ENCODE measurements around the gene ZNF283.
"Not testable (repeated sequence)": the region's sequence is repeated elsewhere in the genome, so short reads cannot be mapped to it uniquely, and the experiment has no call there.

The ZNF283 gene

DNA sequence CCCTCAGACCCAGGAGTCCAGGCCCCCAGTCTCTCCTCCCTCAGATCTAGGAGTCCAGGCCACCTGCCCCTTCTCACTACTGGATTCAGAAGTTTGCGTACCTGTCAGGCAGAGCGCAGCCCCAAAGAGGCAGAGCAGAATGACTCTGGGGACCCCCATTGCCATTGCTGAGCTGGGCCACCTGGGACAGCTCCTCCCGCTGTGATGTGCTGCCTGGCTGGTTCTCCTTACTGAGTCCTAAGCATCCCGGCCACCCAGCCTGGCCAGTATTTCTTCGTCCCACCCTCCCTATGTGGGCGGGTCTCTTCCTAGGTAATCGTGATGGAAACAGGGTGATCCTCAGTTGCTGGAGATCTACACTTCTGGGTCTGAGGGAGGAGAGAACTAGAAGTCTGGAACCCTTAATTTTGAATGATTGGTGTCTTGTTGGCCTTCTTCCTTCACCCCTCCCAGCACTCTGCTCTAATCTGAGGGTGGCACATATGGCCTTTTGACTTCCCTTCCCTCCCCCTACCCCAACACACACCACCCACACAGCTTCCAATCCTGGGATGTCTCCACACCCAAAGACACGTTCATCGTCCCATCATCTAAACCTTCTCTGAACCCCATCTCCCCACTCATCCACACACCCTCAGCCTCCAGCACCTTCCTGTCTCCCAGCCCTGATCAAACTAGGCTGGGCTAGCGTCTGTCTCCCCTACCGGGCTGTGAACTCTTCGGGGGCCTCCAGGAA lies 24.7 kb upstream of the ZNF283 start, which contains the start of gene LYPD5:
Gene LYPD5, minus strand, starts transcription at position 232 of the 736 bp plus-strand sequence. Its CDS starts 67 bp downstream, at position 165.
- DNase-seq, result no peak

DNA sequence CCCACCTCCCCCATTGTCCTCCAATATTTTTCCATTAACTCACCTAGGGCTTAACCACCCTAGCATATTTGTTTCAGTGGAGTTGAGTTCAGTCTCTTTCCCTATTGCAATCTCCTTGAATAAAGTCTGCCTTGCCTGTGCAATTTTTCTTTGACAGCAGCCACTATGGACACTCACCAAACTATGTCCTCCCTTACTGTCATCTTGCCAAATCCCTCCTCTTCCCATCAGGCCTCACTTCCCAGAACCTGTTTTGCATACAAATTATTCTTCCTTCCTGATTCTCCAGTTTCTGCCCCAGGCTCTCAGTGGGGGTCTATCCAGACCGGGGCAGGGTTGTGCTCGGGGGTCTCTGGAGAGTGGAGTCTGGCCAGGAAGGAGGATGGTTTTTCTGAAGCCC lies 22.7 kb upstream of the ZNF283 start:
- no peak for DNase-seq

- not testable (repeated sequence) for DNase-seq
Measured at GRCh38 chr19:43806401-43806800, 20.7 kb upstream of the ZNF283 start.

DNA sequence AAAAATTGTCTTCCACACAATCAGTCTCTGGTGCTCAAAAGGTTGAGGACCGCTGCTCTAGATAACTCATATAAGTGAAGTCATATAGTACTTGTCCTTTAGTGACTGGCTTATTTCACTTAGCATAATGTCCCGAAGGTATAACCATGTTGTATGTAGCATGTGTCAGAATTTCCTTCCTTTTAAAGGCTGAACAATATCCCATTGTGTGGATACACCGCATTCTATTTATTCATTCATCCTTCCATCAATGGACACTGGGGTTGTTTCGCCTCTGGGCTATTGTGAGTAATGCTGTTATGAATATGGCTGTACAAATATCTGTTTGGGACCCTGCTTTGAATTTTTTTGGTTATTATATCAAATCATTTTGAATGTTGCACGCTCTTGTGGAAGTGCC lies 20.3 kb upstream of the ZNF283 start:
- no peak for DNase-seq

DNA sequence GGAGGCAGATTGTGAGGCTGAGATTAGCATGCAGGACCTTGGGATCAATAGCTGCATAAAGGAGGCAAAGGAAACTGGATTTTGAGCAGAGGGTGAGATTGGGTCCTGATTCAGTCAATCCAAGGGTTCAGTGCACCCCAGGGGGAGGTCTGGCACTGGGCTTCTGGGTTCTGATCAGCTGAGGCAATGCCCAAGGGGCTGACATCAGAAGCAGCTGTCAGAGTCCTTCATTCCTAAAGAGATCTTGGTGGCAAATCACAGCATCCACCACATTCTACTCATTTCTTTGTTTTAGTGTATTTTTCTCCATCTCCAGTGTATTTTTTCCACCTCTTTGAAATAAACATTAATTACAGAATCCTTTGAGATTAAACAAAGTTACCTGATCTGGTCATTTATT lies 19.5 kb upstream of the ZNF283 start:
- DNase-seq, result no peak

DNA sequence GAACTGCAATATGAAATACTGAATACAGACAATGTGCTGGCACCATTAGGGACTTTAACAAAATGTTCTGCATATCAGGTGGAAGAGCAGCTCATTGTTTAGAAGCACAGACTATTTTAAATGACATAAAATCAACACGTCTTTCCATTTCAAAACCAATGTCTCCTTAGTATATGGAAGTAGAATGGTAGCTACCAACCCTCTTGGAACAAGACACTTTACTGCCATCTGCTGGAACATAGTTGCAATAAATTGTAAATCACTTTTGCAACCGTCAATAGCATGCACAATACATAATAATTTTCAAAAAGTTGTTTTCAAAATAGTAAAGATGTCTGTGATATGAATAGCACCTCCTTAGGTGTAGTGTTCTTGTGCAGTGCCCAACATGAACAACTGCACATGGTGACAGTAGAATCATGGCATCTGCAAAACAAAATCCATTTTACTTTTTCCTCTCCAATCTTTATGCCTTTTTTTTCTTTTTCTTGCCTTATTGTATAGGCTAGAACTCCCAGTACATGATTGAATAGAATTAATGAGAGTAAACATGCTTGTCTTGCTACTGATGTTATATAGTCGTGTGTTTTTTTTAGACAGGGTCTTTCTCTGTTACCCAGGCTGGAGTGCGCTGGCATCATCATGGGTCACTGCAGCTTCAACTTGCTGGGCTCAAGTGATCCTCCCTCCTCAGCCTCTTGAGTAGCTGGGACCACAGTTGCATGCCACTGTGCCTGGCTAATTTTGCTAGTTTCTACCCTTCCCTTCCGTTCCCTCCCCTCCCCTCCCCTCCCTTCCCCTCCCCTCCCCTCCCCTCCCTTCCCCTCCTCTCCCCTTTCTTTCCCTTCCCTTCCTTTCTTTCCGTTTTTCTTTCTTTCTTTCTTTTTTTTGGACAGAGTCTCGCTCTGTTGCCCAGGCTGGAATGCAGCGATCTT lies 17.1 kb upstream of the ZNF283 start:
- no peak for DNase-seq

DNA sequence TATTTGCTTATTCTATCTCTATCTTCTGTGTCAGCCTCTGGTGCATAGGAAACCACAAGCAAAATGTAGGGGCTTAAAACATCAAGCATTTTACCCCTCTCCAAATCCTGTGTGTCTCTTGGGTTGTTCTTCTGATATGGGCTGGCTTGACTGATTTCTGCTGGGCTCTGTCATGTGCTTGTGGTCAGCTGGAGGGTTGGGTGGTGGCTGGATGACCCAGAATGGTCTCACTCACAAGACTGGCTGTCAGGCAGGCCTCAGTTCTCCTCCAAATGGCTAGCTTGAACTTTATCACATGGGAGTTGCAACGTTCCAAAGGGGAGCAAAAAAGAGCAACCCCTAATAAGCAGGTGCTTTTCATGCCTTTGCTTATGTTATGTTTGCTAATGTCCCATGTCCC lies 15.3 kb upstream of the ZNF283 start:
- DNase-seq, result no peak

GRCh38 chr19:43812259-43812658 lies 14.9 kb upstream of the ZNF283 start:
- no peak for DNase-seq

DNA sequence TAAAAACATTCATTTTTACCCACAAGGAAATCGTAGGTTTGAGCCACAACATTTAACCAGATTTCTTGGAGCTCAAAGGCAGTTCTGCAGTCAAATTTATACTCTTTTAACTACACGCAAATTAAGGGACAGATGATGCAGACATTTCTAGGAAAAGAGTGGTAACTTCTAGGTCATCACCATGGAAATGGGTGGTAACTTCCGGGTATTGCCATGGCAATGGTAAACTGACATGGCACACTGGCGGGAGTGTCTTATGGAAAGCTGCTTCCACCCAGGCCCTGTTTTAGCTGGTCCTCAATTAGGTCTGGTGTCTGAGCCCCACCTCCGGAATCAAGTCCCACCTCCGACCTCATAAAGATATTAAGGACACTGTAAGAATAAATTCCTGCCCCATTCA lies 14.4 kb upstream of the ZNF283 start:
- DNase-seq, result no peak

DNA sequence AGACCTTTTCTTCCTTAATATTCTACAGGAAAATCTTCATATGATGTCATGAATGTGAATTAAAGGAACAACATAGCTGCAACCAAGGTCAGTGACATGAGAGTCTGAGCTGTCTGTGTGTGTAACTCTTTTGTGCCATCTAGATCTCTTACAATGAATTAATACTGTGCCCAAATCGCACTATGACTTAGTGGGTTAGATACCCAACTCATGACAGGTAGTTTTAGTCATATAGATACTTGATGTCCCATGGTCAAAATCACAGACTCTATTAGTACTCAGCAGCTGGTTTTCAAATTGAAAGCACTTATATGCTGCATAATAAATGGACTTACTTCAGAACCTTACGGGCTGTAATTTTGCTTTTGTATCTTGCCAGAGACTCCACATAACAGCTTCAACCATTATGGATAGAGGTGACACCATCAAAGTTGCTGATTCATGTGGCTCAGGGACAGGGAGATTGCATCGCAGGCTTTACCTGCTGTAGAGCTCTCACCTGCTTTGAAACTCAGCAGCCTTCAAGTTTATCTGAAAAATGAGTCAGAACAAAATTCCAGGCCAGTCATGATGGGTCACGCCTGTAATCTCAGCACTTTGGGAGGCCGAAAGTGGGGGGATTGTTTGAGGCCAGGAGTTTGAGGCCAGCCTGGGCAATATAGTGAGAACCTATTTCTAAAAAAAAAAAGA lies 12.3 kb upstream of the ZNF283 start:
- no peak for DNase-seq

DNA sequence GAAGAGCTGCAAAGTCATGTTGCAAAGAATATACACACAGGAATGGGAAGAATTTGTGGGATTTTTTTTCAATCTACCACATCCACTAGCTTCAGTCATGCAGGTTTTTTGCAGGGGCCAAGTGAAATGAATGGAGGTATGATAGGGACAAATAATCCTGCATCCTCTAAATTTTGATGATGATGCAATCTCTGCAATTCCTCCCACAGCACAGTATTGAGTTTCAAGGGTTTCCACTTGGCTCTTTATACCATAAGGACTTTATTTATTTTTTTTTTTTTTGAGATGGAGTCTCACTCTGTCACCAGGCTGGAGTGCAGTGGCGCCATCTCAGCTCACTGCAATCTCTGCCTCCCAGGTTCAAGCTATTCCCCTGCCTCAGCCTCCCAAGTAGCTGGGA lies 9.7 kb upstream of the ZNF283 start:
- DNase-seq, result not testable (repeated sequence)

DNA sequence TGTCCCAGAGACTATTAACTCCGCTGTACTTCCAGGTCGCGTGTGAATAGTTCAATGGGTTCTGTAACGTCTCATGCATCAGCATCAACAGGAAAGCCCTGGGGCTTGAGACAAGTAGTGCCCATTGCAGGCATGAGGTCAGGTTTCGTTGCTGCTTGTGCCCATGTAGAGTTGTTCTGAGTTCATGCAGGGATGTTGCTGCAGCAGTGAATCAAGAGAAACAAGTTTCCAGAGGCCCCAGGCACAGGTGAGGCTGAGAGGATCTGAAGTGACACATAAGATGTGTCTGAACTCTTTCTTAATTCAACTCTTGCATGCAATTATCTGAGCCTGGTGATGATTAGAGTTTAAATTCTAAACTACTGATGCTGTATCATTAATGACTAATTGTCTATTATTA lies 8.6 kb upstream of the ZNF283 start:
- DNase-seq, result no peak

DNA sequence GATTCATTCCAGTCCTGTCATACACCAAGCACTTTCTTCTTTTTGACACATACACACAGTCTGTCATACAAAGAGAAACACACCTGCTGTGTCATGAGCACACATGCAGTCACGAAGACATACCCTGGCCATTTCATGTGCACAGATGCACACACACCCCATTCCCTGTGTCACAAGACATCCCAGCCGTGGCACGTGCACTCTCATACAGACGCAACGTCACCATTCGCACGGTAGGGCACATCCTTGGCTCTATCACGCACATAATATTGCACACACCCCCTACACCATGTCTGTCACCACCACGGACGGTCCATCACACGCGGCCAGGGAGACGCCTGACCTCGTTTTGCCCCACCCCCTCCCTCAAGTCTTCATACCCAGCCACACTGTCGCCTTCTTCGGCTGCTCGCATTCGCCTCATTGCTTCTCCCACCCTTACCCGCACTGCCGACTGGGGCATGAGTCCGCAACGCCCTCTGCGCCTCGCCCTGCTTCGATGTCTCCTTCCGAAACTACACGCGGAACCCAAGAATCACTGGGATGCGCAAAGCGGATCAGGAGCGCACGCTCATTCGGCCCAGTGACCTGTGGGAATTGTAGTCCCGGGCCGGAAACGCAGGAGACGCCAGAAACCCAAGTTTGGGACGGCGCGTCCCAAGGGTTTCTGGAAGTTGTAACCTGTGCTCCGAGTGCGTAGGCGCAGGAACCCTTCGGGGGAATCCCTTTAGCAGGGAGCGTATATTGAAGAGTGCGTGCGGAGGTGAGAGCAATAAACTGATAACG lies 6.8 kb upstream of the ZNF283 start:
- DNase-seq, result peak; percentile 43

- DNase-seq, result no peak
Measured at GRCh38 chr19:43820884-43821215, 6.3 kb upstream of the ZNF283 start.

DNA sequence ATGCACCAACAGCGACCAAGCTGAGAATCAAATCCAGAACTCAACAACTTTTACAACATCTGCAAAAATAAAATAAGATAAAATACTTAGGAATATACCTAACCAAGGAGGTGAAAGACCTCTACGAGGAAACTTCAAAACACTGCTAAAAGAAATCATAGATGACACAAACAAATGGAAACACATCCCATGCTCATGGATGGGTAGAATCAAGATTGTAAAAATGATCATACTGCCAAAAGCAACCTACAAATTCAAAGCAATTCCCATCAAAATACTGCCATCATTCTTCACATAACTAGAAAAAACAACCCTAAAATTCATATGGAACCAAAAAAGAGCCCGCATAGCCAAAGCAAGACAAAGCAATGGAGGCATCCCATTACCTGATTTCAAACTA lies 3.3 kb upstream of the ZNF283 start:
- DNase-seq, result not testable (repeated sequence)

DNA sequence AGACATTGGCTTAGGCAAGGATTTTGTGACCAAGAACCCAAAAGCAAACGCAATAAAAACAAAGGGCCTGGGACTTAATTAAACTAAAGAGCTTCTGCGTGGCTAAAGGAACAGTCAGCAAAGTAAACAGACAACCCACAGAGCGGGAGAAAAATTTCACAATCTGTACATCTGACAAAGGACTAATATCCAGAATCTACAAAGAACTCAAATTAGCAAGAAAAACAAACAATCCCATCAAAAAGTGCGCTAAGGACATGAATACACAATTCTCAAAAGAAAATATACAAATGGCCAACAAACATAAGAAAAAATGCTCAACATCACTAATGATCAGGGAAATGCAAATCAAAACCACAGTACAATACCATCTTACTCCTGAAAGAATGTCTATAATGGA lies 2.5 kb upstream of the ZNF283 start:
- not testable (repeated sequence) for DNase-seq

DNA sequence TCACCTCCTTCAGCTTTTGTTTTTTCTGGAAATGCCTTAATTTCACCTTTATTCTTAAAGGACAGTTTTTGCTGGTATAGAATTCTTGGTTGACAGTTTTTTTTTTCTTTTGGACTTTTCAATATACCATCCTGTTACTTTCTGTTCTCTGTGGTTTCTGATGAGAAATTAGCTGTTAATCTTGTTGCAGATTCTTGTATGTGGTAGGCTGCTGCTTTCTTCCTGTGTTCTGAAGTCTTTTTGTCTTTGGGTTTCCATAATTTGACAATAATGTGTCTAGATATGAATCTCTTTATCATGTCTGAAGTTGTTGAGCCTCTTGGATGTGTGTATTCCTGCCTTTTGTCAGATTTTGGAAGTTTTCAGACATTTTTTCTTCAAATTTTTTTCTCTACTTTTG lies 12.0 kb downstream of the ZNF283 start:
- DNase-seq, result no peak

DNA sequence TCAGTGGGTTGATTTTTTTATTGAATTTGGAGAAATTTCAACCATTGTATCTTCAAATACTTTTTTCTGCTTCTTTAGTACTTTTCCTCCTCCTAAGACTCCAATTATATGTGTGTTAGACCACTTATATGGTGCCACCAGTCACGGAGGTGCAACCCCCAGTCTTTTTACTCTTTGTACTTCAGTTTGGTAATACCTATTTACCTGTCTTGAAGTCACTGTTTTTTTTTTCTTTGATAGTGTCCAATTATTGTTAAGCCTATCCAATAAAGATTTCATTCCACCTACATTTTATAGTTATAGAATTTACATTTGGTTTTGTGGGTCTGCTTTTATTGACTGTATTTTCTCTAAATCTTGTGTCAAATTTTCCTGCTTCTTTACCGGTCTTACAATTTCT lies 14.9 kb downstream of the ZNF283 start:
- no peak for DNase-seq

DNA sequence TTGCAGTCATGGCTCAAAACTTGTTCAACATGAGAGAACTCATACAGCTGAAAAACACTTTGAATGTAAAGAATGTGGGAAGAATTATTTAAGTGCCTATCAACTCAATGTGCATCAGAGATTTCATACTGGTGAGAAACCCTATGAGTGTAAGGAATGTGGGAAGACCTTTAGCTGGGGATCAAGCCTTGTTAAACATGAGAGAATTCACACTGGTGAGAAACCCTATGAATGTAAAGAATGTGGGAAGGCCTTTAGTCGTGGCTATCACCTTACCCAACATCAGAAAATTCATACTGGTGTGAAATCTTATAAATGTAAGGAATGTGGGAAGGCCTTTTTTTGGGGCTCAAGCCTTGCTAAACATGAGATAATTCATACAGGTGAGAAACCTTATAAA lies 20.1 kb downstream of the ZNF283 start:
- no peak for DNase-seq

DNA sequence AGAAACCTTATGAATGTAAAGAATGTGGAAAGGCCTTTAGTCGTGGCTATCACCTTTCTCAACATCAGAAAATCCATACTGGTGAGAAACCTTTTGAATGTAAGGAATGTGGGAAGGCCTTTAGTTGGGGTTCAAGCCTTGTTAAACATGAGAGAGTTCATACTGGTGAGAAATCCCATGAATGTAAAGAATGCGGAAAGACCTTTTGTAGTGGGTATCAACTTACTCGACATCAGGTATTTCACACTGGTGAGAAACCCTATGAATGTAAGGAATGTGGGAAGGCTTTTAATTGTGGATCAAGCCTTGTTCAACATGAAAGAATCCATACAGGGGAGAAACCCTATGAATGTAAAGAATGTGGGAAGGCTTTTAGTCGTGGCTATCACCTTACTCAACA lies 20.8 kb downstream of the ZNF283 start:
- no peak for DNase-seq

- no peak for DNase-seq
Measured at GRCh38 chr19:43848821-43849220, 21.7 kb downstream of the ZNF283 start.

DNA sequence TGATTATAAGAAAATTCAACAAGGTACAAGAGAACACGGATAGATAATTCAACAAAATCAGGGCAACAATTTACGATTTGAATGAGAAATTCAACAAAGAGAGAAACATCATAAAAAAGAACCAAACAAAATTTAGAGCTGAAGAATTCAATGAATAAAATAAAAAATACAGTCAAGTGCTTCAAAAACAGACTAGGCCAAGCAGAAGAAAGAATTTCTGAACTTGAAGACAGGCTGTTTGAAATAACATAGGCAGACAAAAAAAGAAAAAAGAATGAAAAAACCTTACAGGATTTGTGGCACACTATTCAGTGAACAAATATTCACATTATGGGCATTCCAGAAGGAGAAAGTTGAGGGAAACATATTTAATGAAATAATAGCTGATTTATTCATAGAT lies 31.1 kb downstream of the ZNF283 start:
- DNase-seq, result no peak

DNA sequence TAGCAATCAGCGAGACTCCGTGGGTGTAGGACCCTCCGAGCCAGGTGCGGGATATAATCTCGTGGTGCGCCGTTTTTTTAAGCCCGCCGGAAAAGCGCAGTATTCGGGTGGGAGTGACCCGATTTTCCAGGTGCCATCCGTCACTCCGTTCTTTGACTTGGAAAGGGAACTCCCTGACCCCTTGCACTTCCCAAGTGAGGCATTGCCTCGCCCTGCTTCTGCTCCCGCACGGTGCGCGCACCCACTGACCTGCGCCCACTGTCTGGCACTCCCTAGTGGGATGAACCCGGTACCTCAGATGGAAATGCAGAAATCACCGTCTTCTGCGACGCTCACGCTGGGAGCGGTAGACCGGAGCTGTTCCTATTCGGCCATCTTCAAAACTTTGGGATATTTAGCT lies 39.8 kb downstream of the ZNF283 start:
- not testable (repeated sequence) for DNase-seq

All from stimulated activated CD8-positive, alpha-beta memory T cell treated with anti-CD3 and anti-CD28 coated beads, Interleukin-4, amount 100 ng/mL, for 48 hours (primary cell).